ENCODE data around the gene CHRD. TPM values are rescaled to one million over a fixed set of nuclear protein-coding genes. Genes with fewer than 3 reads are reported as not detected.

CHRD gene
- total RNA-seq, 6 donors from 2014 or later = 2.1 to 40.9 (median 4.3) TPM

DNA sequence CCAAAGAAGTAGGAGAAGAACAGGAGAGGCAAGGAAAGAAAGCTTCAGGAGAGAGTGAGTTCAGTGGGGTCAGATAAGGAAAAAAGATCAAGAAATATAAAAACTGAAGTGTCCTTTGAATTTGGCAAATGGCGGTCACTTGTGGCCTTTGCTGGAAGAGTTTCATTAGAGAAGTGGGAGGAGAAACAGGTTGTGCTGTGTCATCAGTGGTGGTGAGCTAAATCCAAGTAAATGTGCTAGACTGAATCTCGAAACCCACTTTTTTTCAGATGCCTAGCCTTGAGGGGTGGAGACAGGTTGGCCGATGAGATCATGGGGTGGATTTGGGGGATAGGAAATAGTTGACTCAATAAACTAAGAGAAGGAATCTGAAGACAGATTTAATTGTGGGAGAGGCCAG, 43.7 kb downstream of the CHRD start:
- Histone ChIP-seq H3K9me3 (peaks cover 0 to 3% (median 0%) of the 10 kb centered on the region in 4 donors), H3K27me3 (no peaks in the 10 kb centered on the region), H3K36me3 (no peaks in the 10 kb centered on the region), H3K27ac (no peak overlapping the region), H3K4me3 (no peak overlapping the region), H3K4me1 (no peaks in the 10 kb centered on the region)
- DNase-seq (no peak), ATAC-seq (ENCODE audit: low FRiP score in 2 of 2) (no peak)
- WGBS, 2 donors = 62 to 70% methylated on average over 3 of the region's 3 CpGs
- TF ChIP-seq POLR2A (IDR thresholded peaks at IDR 0.05) (no peak), CTCF (IDR thresholded peaks at IDR 0.05) (no peak), POLR2AphosphoS5 (IDR thresholded peaks at IDR 0.05) (no peak)

GRCh38 chr3:184426691-184427141, 46.9 kb downstream of the CHRD start:
- no peak for ATAC-seq (ENCODE audit: low FRiP score in 2 of 2)
- no peak for DNase-seq

DNA sequence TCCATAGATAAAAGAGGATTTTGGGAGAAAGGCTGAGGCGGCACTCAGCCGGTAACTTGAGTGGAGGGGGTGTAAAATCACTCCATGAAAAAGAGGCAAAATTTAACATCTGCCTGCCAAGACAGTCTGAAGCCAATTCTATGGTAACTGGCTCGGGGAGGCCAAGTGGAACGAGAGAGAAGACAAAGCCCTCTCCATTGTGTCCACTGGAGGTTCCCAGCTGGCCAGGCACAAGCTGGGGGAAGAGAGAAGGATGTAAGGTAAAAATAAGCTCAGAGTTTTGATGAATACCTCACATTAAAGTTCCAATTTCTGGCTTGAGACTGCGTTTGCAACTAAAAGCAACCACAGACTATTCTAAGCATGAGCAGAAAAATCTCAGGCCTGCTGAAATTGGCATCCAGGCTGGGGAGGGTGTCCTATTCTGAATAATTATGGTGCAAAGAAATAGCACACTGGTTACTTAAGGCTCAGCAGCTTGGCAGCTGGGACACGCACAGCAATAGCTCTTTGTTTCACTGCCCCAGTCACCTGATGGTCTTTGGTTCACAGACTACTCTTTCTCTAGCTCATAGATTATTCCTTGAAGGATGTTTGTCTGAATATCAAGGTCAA, 48.8 kb downstream of the CHRD start:
- no peak overlapping the region for H3K4me3 ChIP-seq
- H3K4me1 ChIP-seq = no peaks in the 10 kb centered on the region
- H3K27me3 ChIP-seq = no peaks in the 10 kb centered on the region
- 67 to 75% methylated on average over 6 of the region's 6 CpGs for WGBS, 2 donors
- H3K9me3 ChIP-seq = no peaks in the 10 kb centered on the region
- ATAC-seq (ENCODE audit: low FRiP score in 2 of 2) = peak in 1 of 2 donors; percentile 26
- TF ChIP-seq POLR2A (IDR thresholded peaks at IDR 0.05) (no peak), CTCF (IDR thresholded peaks at IDR 0.05) (no peak), POLR2AphosphoS5 (IDR thresholded peaks at IDR 0.05) (no peak), EP300 (IDR thresholded peaks at IDR 0.05) (no peak)
- H3K27ac ChIP-seq = no peak overlapping the region
- DNase-seq = no peak
- no peaks in the 10 kb centered on the region for H3K36me3 ChIP-seq

More at GRCh38 chr3:184426691-184427141, 46.9 kb downstream of the CHRD start:
- H3K27me3 ChIP-seq = no peaks in the 10 kb centered on the region
- H3K4me3 ChIP-seq = no peak overlapping the region
- WGBS, 2 donors = 92 to 93% methylated on average over 12 of the region's 12 CpGs
- H3K9me3 ChIP-seq = peaks cover 0 to 3% (median 0%) of the 10 kb centered on the region in 4 donors
- H3K36me3 ChIP-seq = no peaks in the 10 kb centered on the region
- TF ChIP-seq POLR2AphosphoS5 (IDR thresholded peaks at IDR 0.05) (no peak), EP300 (IDR thresholded peaks at IDR 0.05) (no peak), CTCF (IDR thresholded peaks at IDR 0.05) (no peak), POLR2A (IDR thresholded peaks at IDR 0.05) (no peak)
- H3K27ac ChIP-seq = no peak overlapping the region
- H3K4me1 ChIP-seq = no peaks in the 10 kb centered on the region

DNA sequence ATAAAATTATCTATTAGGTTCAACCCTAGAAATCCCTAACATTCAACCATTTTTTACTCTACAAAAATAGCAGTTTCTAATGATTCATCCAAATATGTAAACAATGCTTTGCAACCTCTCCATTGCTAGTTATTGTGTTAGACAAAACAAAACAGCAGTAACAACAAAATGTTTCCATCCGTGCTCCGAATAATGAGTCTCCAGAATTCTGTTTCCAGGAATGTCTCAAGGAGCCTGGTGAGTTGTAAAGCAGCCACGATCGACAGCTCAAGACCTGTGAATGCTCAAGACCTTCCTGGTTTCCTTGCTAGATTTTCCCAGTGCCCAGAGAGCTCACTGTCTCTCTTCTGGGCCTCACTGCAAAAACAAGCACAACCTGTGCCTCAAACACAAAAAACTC, 49.9 kb downstream of the CHRD start:
- WGBS, 2 donors = 82 to 89% methylated on average over 4 of the region's 4 CpGs

More for the DNA sequence above, 49.9 kb downstream of the CHRD start:
- TF ChIP-seq POLR2AphosphoS5 (IDR thresholded peaks at IDR 0.05) = no peak
- no peak for TF ChIP-seq POLR2A (IDR thresholded peaks at IDR 0.05)
- TF ChIP-seq EP300 (IDR thresholded peaks at IDR 0.05) = no peak
- TF ChIP-seq CTCF (IDR thresholded peaks at IDR 0.05) = no peak
- Histone ChIP-seq H3K4me3 (no peak overlapping the region), H3K9me3 (no peaks in the 10 kb centered on the region), H3K27me3 (no peaks in the 10 kb centered on the region), H3K27ac (no peak overlapping the region), H3K36me3 (no peaks in the 10 kb centered on the region), H3K4me1 (no peaks in the 10 kb centered on the region)
- DNase-seq (no peak), ATAC-seq (ENCODE audit: low FRiP score in 2 of 2) (no peak)
